SK-N-SH treated with all-trans-retinoic acid at 6 μM for 48 hours (cell line): ENCODE data around the gene SLC5A6.

Experiments used
- TOX ChIP-seq: fragments of 250-450 bp; sonication (Bioruptor Pico); IDR thresholded peaks from 2 replicates; pipeline ENCODE4 v1.8.0; 2021; ENCODE audit warnings: mild to moderate bottlenecking, moderate library complexity, borderline replicate concordance
- ZFP30 ChIP-seq: fragments of 450-650 bp; formaldehyde crosslinking; IDR thresholded peaks from 2 replicates; pipeline ENCODE4 v1.5.0; 2022; ENCODE audit warnings: mild to moderate bottlenecking, moderate library complexity
- TF ChIP-seq, protein P1 (sequence below): fragments of 250-450 bp; sonication (Bioruptor Pico); IDR thresholded peaks from 2 replicates; pipeline ENCODE4 v1.8.0; 2020; ENCODE audit warnings: mild to moderate bottlenecking, moderate library complexity, borderline replicate concordance

DNA sequence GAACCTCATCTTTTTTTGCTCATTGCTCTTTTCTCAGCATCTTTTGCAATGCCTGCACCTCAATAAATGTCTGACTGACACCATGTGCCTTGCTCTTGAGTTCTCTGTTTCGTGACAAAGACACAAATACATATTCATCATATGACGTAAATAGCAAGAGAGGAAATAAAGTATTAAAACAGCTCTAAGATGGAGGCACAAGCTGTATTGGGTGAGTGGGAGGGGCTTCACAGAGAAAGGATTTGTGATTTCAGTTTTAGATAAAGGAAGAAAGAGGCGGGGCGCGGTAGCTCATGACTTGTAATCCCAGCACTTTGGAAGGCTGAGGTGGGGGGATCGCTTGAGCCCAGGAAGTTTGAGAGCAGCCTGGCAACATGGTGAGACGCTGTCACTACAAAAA, 8.0 kb upstream of the SLC5A6 start:
- TF ChIP-seq TOX (CRISPR knock-in tag), result no peak
- TF ChIP-seq ZFP30 (CRISPR knock-in tag), result no peak
- TF ChIP-seq, protein P1, sequence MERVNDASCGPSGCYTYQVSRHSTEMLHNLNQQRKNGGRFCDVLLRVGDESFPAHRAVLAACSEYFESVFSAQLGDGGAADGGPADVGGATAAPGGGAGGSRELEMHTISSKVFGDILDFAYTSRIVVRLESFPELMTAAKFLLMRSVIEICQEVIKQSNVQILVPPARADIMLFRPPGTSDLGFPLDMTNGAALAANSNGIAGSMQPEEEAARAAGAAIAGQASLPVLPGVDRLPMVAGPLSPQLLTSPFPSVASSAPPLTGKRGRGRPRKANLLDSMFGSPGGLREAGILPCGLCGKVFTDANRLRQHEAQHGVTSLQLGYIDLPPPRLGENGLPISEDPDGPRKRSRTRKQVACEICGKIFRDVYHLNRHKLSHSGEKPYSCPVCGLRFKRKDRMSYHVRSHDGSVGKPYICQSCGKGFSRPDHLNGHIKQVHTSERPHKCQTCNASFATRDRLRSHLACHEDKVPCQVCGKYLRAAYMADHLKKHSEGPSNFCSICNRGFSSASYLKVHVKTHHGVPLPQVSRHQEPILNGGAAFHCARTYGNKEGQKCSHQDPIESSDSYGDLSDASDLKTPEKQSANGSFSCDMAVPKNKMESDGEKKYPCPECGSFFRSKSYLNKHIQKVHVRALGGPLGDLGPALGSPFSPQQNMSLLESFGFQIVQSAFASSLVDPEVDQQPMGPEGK, result no peak
